ENCODE measurements around the gene OSBPL5.

OSBPL5 gene

GRCh38 chr11:3158131-3158591, 6.9 kb downstream of the OSBPL5 start:
- no peaks in the 10 kb centered on the region for H3K36me3 ChIP-seq (ENCODE audit: control insufficient read depth, low read length)
- no peaks in the 10 kb centered on the region for H3K27me3 ChIP-seq (ENCODE audit: control insufficient read depth, low read length)
- TF ChIP-seq CTCF (IDR thresholded peaks at IDR 0.05; ENCODE audit: low read depth, low read length, poor library complexity, severe bottlenecking): no peak
- no peak for TF ChIP-seq EZH2phosphoT487 (IDR thresholded peaks at IDR 0.05; ENCODE audit: borderline replicate concordance, low read length)
- H4K20me1 ChIP-seq (ENCODE audit: control insufficient read depth, insufficient read depth, low read depth, low read length): no peaks in the 10 kb centered on the region
- H3K9me2 ChIP-seq (replicated peaks; ENCODE audit: control insufficient read depth, low read length): no peaks in the 10 kb centered on the region
- no peaks in the 10 kb centered on the region for H3K9me3 ChIP-seq (ENCODE audit: control insufficient read depth, insufficient read depth, low read length)
- no peaks in the 10 kb centered on the region for H3K79me2 ChIP-seq (ENCODE audit: control insufficient read depth, low read length)
- H3K27ac ChIP-seq (ENCODE audit: low read depth, low read length): no peak overlapping the region
- no peak overlapping the region for H3K4me3 ChIP-seq (ENCODE audit: low read length)
- H3F3A ChIP-seq (ENCODE audit: control insufficient read depth, insufficient read depth): no peaks in the 10 kb centered on the region
- peaks cover 8% of the 10 kb centered on the region for H3K4me1 ChIP-seq (ENCODE audit: control insufficient read depth, low read length)
- no peak overlapping the region for H3K4me2 ChIP-seq (ENCODE audit: low read length)

GRCh38 chr11:3157381-3158130, 7.6 kb downstream of the OSBPL5 start:
- Histone ChIP-seq H3K36me3 (ENCODE audit: control insufficient read depth, low read length) (no peaks in the 10 kb centered on the region), H3K27ac (ENCODE audit: low read depth, low read length) (no peak overlapping the region), H3F3A (ENCODE audit: control insufficient read depth, insufficient read depth) (no peaks in the 10 kb centered on the region), H3K9me3 (ENCODE audit: control insufficient read depth, insufficient read depth, low read length) (no peaks in the 10 kb centered on the region), H3K27me3 (ENCODE audit: control insufficient read depth, low read length) (no peaks in the 10 kb centered on the region), H3K9me2 (replicated peaks; ENCODE audit: control insufficient read depth, low read length) (no peaks in the 10 kb centered on the region), H3K4me1 (ENCODE audit: control insufficient read depth, low read length) (peaks cover 8% of the 10 kb centered on the region), H4K20me1 (ENCODE audit: control insufficient read depth, insufficient read depth, low read depth, low read length) (no peaks in the 10 kb centered on the region), H3K79me2 (ENCODE audit: control insufficient read depth, low read length) (no peaks in the 10 kb centered on the region), H3K4me2 (ENCODE audit: low read length) (no peak overlapping the region), H3K4me3 (ENCODE audit: low read length) (no peak overlapping the region)
- no peak for TF ChIP-seq CTCF (IDR thresholded peaks at IDR 0.05; ENCODE audit: low read depth, low read length, poor library complexity, severe bottlenecking)
- TF ChIP-seq EZH2phosphoT487 (IDR thresholded peaks at IDR 0.05; ENCODE audit: borderline replicate concordance, low read length): no peak

GRCh38 chr11:3156661-3157311, 8.3 kb downstream of the OSBPL5 start:
- no peaks in the 10 kb centered on the region for H4K20me1 ChIP-seq (ENCODE audit: control insufficient read depth, insufficient read depth, low read depth, low read length)
- no peaks in the 10 kb centered on the region for H3K9me2 ChIP-seq (replicated peaks; ENCODE audit: control insufficient read depth, low read length)
- no peaks in the 10 kb centered on the region for H3K36me3 ChIP-seq (ENCODE audit: control insufficient read depth, low read length)
- H3K27ac ChIP-seq (ENCODE audit: low read depth, low read length): no peak overlapping the region
- H3K9me3 ChIP-seq (ENCODE audit: control insufficient read depth, insufficient read depth, low read length): no peaks in the 10 kb centered on the region
- no peak overlapping the region for H3K4me2 ChIP-seq (ENCODE audit: low read length)
- TF ChIP-seq EZH2phosphoT487 (IDR thresholded peaks at IDR 0.05; ENCODE audit: borderline replicate concordance, low read length) (no peak), CTCF (IDR thresholded peaks at IDR 0.05; ENCODE audit: low read depth, low read length, poor library complexity, severe bottlenecking) (no peak)
- H3K79me2 ChIP-seq (ENCODE audit: control insufficient read depth, low read length): no peaks in the 10 kb centered on the region
- no peak overlapping the region for H3K4me3 ChIP-seq (ENCODE audit: low read length)
- no peaks in the 10 kb centered on the region for H3F3A ChIP-seq (ENCODE audit: control insufficient read depth, insufficient read depth)
- H3K27me3 ChIP-seq (ENCODE audit: control insufficient read depth, low read length): no peaks in the 10 kb centered on the region
- H3K4me1 ChIP-seq (ENCODE audit: control insufficient read depth, low read length): peaks cover 8% of the 10 kb centered on the region
